Hematopoietic multipotent progenitor cell treated with erythropoietin and hydrocortisone succinate and interleukin-3 and kit ligand, for 17 days (in vitro differentiated cells): ENCODE results near the gene FUOM.

ENCODE experiments used
- DNase-seq: peaks from one replicate; pipeline ENCODE4 v3.0.0-alpha.2; 2015; ENCODE audit warnings: low spot score

FUOM gene

DNA sequence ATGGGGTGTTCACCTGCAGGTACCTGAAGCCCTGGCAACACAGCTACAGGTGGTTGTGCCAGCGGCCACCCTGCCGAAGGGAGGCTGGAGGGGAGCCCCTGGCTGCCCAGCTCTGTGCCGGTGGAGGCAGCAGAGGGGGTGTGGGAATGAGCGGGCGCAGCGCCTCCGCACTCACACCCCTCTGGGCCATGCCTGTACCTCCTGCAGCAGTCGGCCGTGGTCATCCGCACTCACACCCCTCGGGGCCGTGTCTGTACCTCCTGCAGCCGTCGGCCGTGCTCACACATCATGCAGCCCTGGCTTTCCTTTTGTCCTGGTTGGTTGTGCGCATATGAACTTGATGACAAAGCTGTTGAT lies 47.4 kb downstream of the FUOM start:
- no peak for DNase-seq

DNA sequence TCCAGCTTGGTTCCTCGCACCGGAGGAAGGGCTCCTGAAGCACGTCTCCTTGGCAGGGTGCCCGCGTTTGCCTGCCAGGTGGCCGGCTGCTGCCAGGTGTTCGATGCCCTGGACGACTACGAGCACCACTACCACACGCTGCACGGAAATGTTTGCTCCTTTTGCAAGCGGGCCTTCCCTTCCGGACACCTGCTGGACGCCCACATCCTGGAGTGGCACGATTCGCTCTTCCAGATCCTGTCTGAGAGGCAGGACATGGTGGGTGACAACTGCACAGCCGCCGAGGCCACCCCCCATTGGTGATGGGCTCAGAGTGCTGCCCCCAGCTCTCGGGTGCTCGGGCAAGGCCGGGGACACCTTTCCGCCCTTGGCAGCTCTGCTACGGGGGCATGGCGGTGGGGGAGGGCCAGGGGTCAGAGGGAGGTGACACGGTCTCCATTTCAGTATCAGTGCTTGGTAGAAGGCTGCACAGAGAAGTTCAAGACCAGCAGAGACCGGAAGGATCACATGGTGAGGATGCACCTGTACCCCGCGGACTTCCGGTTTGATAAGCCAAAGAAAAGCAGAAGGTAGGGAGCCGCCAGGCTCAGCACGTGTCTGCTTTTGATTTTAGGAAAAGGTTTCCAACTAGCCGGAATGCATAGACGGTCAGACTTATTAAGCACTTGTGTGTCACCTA lies 48.0 kb downstream of the FUOM start:
- DNase-seq = no peak

DNA sequence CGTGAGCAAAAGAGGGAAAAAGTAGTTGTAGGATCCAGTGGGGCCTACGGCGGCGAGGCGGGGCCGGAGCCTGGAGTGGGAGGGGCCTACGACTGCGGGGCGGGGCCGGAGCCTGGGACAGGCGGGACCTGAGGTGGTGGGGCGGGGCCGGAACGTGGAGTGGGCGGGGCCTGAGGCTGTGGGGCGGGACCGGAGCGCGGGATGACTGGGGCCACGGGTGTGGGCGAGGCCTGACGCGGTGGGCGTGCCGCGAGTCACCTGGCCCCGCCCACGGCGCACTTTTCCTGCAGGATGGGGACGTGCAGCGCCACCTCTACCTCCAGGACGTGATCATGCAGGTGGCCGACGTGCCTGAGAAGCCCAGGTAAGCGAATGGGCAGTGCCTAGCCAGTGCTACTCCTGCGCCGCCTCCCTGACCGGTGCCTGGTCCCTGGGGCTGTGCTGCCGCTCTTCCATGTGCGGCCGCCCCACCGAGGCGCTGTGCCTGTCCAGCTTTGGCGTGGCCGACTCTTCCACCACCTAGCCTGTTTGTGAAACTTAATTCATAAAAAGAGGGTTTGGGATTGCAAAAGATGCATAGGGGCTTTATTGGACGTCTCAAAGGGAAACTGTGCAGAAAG lies 48.6 kb downstream of the FUOM start:
- peak; percentile 92 for DNase-seq

DNA sequence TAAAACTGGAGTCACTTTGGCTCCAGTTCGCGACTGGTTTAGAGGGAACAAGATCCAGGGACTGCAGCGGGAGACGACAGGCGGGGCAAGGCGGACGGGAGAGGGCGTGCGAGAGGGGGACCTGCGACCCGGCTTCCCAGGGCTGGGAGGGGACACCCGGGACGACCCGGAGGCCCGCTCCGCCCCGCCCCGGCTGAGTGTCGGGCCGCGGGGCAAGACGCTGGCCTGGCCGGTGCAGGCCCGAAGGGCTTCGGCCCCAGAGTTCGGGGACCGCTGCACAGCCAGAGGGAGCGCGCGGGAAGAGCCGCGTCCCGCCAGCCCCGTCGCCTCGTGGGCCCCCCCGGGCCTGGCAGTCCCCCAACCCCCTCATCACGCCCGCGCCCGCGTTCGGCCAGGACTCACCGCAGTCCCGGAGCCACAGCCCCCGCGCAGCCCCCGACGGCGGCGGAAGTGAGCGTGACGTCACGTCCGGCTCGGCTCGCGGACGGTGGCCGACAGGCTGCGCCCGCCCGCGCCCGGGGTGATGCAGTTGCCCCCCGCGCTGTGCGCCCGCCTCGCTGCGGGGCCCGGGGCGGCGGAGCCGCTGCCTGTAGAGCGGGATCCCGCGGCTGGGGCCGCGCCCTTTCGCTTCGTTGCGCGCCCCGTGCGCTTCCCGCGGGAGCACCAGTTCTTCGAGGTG lies 49.3 kb downstream of the FUOM start, which contains the start of the genes TUBGCP2 and ZNF511:
TUBGCP2 (minus strand) TSS at position 452 of the 679 bp plus-strand sequence. CDS start 5,931 bp downstream, outside the sequence.
ZNF511 (plus strand) TSS at position 494 of the 679 bp plus-strand sequence; CDS start at position 524, 30 bp downstream.
- peak; percentile 91 for DNase-seq

DNA sequence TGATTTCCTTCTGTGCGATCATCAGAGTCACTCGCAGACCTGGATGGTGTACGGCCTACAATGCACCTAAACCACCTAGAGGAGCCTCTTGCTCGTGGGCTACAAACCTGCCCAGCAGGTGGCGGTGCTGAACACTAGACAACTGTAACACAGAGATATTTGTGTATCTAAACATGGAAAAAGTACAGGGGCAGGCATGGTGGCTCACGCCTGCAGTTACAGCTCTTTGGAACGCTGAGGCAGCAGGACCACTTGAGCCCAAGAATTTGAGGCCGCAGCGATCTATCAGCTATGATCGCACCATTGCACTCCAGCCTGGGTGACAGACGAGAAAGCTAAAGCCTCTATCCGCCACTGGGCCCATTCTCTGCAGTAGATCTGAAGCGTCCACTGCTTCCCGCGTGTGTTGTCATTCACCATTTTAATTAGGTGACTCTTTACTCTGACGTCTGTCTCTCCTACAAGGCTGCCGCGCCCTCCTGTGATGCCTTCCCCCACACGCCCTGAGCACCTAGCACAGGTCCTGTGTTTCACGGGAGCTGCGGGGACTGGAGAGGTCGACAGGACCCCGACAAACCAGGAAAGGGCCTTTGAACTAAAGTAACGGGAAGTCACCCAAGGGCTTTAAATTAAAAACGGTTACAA lies 49.9 kb downstream of the FUOM start:
- DNase-seq = peak; percentile 87

DNA sequence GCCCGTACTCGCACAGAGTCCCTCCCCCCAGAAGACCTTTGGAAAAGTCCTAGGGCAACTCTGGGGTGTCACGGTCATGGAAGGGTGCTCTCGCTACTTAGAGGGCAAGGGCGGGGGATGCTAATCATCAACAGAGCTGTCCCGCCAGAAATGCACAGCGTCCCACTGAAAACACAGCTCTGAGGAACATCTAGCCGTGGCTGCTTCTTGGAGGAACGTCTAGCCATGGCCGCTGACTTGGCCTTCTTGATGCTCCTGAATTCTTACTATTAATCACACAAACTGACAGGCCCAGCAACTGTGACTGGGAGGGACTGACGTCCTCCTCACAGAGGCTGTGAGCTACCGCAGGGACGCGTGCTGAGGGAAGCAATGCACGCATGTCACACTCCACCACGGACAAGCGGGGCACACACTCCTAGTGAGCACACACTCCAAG lies 50.9 kb downstream of the FUOM start:
- DNase-seq = no peak

DNA sequence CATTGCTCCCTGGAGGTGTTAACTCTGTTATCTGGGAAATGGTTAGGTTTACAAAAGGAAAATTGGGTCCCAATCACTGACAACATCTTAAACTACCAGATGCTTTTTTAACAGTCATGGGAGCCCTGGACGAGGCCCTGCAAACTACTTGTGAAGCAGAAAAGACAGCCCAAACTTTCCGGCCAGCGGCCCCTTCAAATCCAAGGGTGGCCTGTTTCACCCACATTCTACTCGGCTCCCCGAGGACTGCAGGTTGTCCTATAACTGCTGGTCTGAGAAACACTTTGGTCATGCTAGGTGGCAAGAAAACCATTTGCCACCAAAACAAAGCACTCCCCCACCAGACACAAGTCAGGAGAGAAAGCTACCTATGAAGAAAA lies 51.7 kb downstream of the FUOM start:
- DNase-seq = no peak
